ENCODE measurements around the gene MAS1.

GRCh38 chr6:159898519-159898918 lies 7.7 kb downstream of the MAS1 start:
- TF ChIP-seq EZH2phosphoT487 (IDR thresholded peaks at IDR 0.05; ENCODE audit: insufficient read depth, low read depth) (no peak), EZH2 (IDR thresholded peaks at IDR 0.05; ENCODE audit: insufficient read depth, poor library complexity, severe bottlenecking) (no peak)

Measured in GM23248 (cell line).